PC-9 (cell line): ENCODE measurements around the gene EIF1AY. TPM values are rescaled to one million over a fixed set of nuclear protein-coding genes. Genes with fewer than 3 reads are reported as not detected.

ENCODE experiments used
- Bru-seq: library from RNA; stranded (reverse); fragments of 400-500 nt; gene quantifications from one replicate; lab custom pipeline; 2021; lab: Mats Ljungman, UMichigan
- BruChase-seq, 2 experiments: library from RNA; stranded (reverse); fragments of 400-500 nt; gene quantifications; one replicate each; lab custom pipeline; 2021; lab: Mats Ljungman, UMichigan
- BruUV-seq: library from RNA; stranded (reverse); fragments of 400-500 nt; replicated peaks from 2 replicates; lab custom pipeline; 2021; lab: Mats Ljungman, UMichigan
- CTCF ChIA-PET: fragments of 300-600 bp; sonication (Branson Sonifier 250); formaldehyde crosslinking; loops from one replicate; lab custom pipeline; 2022; ENCODE audit warnings: antibody characterized with exemption; lab: Charles Lee
- POLR2A ChIA-PET: fragments of 300-600 bp; sonication (Branson Sonifier 250); formaldehyde crosslinking; loops from one replicate; lab custom pipeline; 2022; ENCODE audit warnings: antibody characterized with exemption; ENCODE audit not compliant: unreplicated experiment; lab: Charles Lee
- DNase-seq, 2 experiments: peaks; one replicate each; pipeline versions ENCODE4 v3.0.0 to v3.0.0-alpha.2; 2015 to 2022; ENCODE audit warnings: mixed read lengths in 1 of 2
- H2AFZ ChIP-seq: fragments of 200-600 bp; sonication (generic); 2 replicates; pipeline ENCODE4 v1.8.1; 2017; ENCODE audit warnings: antibody characterized with exemption
- H3F3A ChIP-seq: fragments of 200-600 bp; sonication (generic); 2 replicates; pipeline ENCODE4 v1.8.1; 2017; ENCODE audit warnings: antibody characterized with exemption, mild to moderate bottlenecking, low read depth; ENCODE audit not compliant: insufficient read depth
- H3K27ac ChIP-seq: fragments of 200-600 bp; sonication (generic); 2 replicates; pipeline ENCODE4 v1.6.1; 2016; ENCODE audit warnings: mixed run types
- H3K27me3 ChIP-seq: fragments of 200-600 bp; sonication (generic); 2 replicates; pipeline ENCODE4 v1.6.1; 2016; ENCODE audit warnings: low read depth, mixed run types; ENCODE audit not compliant: insufficient read depth
- H3K36me3 ChIP-seq: fragments of 200-600 bp; sonication (generic); 2 replicates; pipeline ENCODE4 v1.6.1; 2016; ENCODE audit warnings: low read depth, mixed run types
- H3K4me1 ChIP-seq: fragments of 200-600 bp; sonication (generic); replicated peaks from 2 replicates; pipeline ENCODE4 v1.6.1; 2016; ENCODE audit warnings: mixed run types; ENCODE audit not compliant: insufficient read depth
- H3K4me2 ChIP-seq: fragments of 200-600 bp; sonication (generic); 2 replicates; pipeline ENCODE4 v1.6.1; 2017; ENCODE audit warnings: mixed run types
- H3K4me3 ChIP-seq: fragments of 200-600 bp; sonication (generic); 2 replicates; pipeline ENCODE4 v1.6.1; 2016; ENCODE audit warnings: mixed run types
- H3K79me2 ChIP-seq: fragments of 200-600 bp; sonication (generic); 2 replicates; pipeline ENCODE4 v1.6.1; 2017; ENCODE audit warnings: low read depth, mixed run types
- H3K9me2 ChIP-seq: fragments of 200-600 bp; sonication (generic); 2 replicates; pipeline ENCODE4 v1.8.1; 2017; ENCODE audit warnings: mild to moderate bottlenecking; ENCODE audit not compliant: insufficient read depth
- H3K9me3 ChIP-seq: fragments of 200-600 bp; sonication (generic); 2 replicates; pipeline ENCODE4 v1.8.1; 2016; ENCODE audit warnings: low read depth; ENCODE audit not compliant: insufficient read depth
- H4K20me1 ChIP-seq: fragments of 200-600 bp; sonication (generic); 2 replicates; pipeline ENCODE4 v1.8.1; 2017; ENCODE audit not compliant: insufficient read depth
- CTCF ChIP-seq: fragments of 200-600 bp; sonication (generic); conservative IDR thresholded peaks from 2 replicates; pipeline ENCODE4 v1.6.1; 2017; ENCODE audit warnings: mixed run types, antibody characterized with exemption, mild to moderate bottlenecking, moderate library complexity
- EZH2 ChIP-seq: fragments of 200-600 bp; sonication (generic); IDR thresholded peaks from 2 replicates; pipeline ENCODE4 v1.8.0; 2017; ENCODE audit warnings: antibody characterized with exemption, low read depth
- intact Hi-C: fragments of 100-400 bp; cut with micrococcal nuclease; formaldehyde crosslinking; loops from one replicate; pipeline ENCODE4 v1.10.0; 2022; ENCODE audit not compliant: unreplicated experiment
- long read RNA-seq: library from polyadenylated mRNA; stranded (forward); transcript quantifications from one replicate; pipeline ENCODE4 v2.0.0, GENCODE V29; 2022
- total RNA-seq: library from RNA; stranded (reverse); gene quantifications from 2 replicates; pipeline ENCODE4 v1.2.3, GENCODE V29; 2021

EIF1AY gene, protein sequence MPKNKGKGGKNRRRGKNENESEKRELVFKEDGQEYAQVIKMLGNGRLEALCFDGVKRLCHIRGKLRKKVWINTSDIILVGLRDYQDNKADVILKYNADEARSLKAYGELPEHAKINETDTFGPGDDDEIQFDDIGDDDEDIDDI
- total RNA-seq (not detected in 2 replicates), Bru-seq, nascent RNA (percentile 5 among the genes with signal in this experiment), BruChase-seq, experiment 1, labeled RNA remaining after a 2-hour chase (percentile 7 among the genes with signal in this experiment), BruChase-seq, experiment 2, labeled RNA remaining after a 6-hour chase (not detected)
- long read RNA-seq, result 0 reads

- TF ChIP-seq EZH2, result no peak
- TF ChIP-seq CTCF, result no peak
- no TSS peak for BruUV-seq
- Histone ChIP-seq H3K79me2 (no peaks in the 10 kb centered on the region), H3K27ac (no peak within 1 kb of the TSS), H3K27me3 (no peaks in the 10 kb centered on the region), H2AFZ (no peak within 1 kb of the TSS), H3K36me3 (no peaks in the 10 kb centered on the region), H3K9me3 (no peaks in the 10 kb centered on the region), H3F3A (no peaks in the 10 kb centered on the region), H4K20me1 (no peaks in the 10 kb centered on the region), H3K4me1 (no peaks in the 10 kb centered on the region), H3K4me2 (no peak within 1 kb of the TSS), H3K4me3 (no peak within 1 kb of the TSS), H3K9me2 (no peaks in the 10 kb centered on the region)
- DNase-seq, result no peak
- CTCF ChIA-PET, result no interaction called here
- POLR2A ChIA-PET, result no interaction called here
- intact Hi-C loops, result no loop called here
Measured at GRCh38 chrY:20575531-20576121, at the start of gene EIF1AY. TSS of gene EIF1AY (plus strand) at chrY:20575776. CDS start at chrY:20575872, 96 bp downstream.

GRCh38 chrY:20528435-20528834, 47.1 kb upstream of the EIF1AY start:
- intact Hi-C loops, result no loop called here
- Histone ChIP-seq H2AFZ (no peak overlapping the region), H3K9me2 (no peaks in the 10 kb centered on the region), H3K4me3 (no peak overlapping the region), H3F3A (no peaks in the 10 kb centered on the region), H3K4me1 (no peaks in the 10 kb centered on the region), H3K27me3 (no peaks in the 10 kb centered on the region), H3K9me3 (no peaks in the 10 kb centered on the region), H4K20me1 (no peaks in the 10 kb centered on the region), H3K27ac (no peak overlapping the region), H3K36me3 (no peaks in the 10 kb centered on the region), H3K4me2 (no peak overlapping the region), H3K79me2 (no peaks in the 10 kb centered on the region)
- no TSS peak for BruUV-seq
- CTCF ChIA-PET, result no interaction called here
- POLR2A ChIA-PET, result no interaction called here
- TF ChIP-seq CTCF (no peak), EZH2 (no peak)
- no peak for DNase-seq

DNA sequence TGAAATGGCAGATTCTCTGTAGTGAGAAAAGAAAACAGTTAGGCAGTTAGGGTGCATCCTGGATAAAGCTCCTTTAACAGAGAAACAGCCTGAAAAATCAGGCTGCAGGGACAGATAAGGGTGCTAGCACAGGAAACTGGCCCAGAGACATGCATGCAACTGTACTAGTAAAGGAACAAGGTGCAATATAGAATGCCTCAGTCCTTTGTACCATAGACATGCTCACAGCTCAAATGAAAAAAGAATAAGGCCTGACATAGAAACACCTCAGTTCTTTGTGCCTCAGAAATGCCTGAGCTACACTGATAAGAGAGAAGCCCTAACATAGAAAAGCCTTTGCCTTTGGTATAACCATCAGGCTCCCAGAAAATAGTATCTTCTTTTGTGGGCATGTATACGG, 37.4 kb upstream of the EIF1AY start:
- Histone ChIP-seq H3F3A (no peaks in the 10 kb centered on the region), H3K36me3 (no peaks in the 10 kb centered on the region), H3K4me3 (no peak overlapping the region), H3K27ac (no peak overlapping the region), H4K20me1 (no peaks in the 10 kb centered on the region), H3K4me2 (no peak overlapping the region), H3K9me3 (no peaks in the 10 kb centered on the region), H3K27me3 (no peaks in the 10 kb centered on the region), H3K9me2 (no peaks in the 10 kb centered on the region), H2AFZ (no peak overlapping the region), H3K79me2 (no peaks in the 10 kb centered on the region), H3K4me1 (no peaks in the 10 kb centered on the region)
- intact Hi-C loops, result no loop called here
- CTCF ChIA-PET, result no interaction called here
- no peak for DNase-seq
- POLR2A ChIA-PET, result no interaction called here
- no TSS peak for BruUV-seq
- no peak for TF ChIP-seq CTCF
